Measurements from ENCODE around the gene TMIGD3.

DNA sequence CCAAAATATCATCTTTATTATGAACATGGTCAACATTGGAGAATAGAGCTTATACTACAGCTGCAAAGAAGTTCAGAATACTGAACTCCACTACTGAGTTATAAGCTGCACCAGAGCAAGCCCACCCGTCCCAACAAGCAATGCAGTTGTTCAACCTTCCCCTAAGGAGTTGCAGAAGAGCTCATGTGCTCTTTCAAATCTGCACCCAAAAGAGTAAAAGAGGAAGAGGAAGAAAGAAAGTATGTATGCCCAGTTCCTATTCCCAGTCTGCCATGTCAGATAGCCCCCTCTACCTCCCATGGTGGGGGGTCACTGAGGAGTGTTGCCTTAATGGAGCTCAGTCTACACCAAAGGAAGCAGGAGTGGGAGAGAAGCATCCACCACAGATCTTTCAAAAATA is 22.8 kb downstream of the TMIGD3 start:
- TF ChIP-seq EZH2 (IDR thresholded peaks at IDR 0.05; ENCODE audit: low read depth) = no peak
- TF ChIP-seq, protein P1, sequence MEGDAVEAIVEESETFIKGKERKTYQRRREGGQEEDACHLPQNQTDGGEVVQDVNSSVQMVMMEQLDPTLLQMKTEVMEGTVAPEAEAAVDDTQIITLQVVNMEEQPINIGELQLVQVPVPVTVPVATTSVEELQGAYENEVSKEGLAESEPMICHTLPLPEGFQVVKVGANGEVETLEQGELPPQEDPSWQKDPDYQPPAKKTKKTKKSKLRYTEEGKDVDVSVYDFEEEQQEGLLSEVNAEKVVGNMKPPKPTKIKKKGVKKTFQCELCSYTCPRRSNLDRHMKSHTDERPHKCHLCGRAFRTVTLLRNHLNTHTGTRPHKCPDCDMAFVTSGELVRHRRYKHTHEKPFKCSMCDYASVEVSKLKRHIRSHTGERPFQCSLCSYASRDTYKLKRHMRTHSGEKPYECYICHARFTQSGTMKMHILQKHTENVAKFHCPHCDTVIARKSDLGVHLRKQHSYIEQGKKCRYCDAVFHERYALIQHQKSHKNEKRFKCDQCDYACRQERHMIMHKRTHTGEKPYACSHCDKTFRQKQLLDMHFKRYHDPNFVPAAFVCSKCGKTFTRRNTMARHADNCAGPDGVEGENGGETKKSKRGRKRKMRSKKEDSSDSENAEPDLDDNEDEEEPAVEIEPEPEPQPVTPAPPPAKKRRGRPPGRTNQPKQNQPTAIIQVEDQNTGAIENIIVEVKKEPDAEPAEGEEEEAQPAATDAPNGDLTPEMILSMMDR (conservative IDR thresholded peaks at IDR 0.05) = no peak
